Upper lobe of right lung (tissue), 1 donor: ENCODE data around the gene LGALS1. TPM values are rescaled to one million over a fixed set of nuclear protein-coding genes. Genes with fewer than 3 reads are reported as not detected.

Experiments
- ATAC-seq: fragments of 200-7000 bp; cut with Tn5 transposase; one replicate; pipeline ENCODE4 v1.9.1; 2020; ENCODE audit warnings: mild to moderate bottlenecking, moderate library complexity
- DNase-seq: peaks from one replicate; pipeline ENCODE4 v3.0.0-alpha.2; 2020
- H3K27ac ChIP-seq: fragments of 200-600 bp; one replicate; pipeline ENCODE4 v1.8.0; 2022
- H3K27me3 ChIP-seq: fragments of 200-600 bp; one replicate; pipeline ENCODE4 v1.8.0; 2022; ENCODE audit warnings: mild to moderate bottlenecking
- H3K36me3 ChIP-seq: fragments of 200-600 bp; one replicate; pipeline ENCODE4 v1.8.0; 2022
- H3K4me1 ChIP-seq: fragments of 200-600 bp; one replicate; pipeline ENCODE4 v1.8.0; 2022
- H3K4me3 ChIP-seq: fragments of 200-600 bp; one replicate; pipeline ENCODE4 v1.8.0; 2022; ENCODE audit warnings: mild to moderate bottlenecking
- H3K9me3 ChIP-seq: fragments of 200-600 bp; one replicate; pipeline ENCODE4 v1.8.0; 2022
- CTCF ChIP-seq: fragments of 200-600 bp; IDR thresholded peaks from one replicate; pipeline ENCODE4 v1.8.0; 2022; ENCODE audit warnings: antibody characterized with exemption
- intact Hi-C: fragments of 100-400 bp; cut with DNase I; formaldehyde crosslinking; loops from one replicate; pipeline ENCODE4 v1.11.0; 2022
- total RNA-seq: library from RNA; stranded (reverse); fragmentation: NEBNext Ultra II Directional; extraction: Animal tissue kit (Norgen Biotek cat#: 25700); gene quantifications from one replicate; pipeline ENCODE4 v1.2.1, GENCODE V29; 2021
- donor health status: DM: no; HTN: yes; CAD: no; lungs with severe emphysema.

LGALS1 gene
- total RNA-seq, 1 donor from 2014 or later: 340 TPM

- Histone ChIP-seq H3K36me3 (no peaks in the 10 kb centered on the region), H3K27me3 (no peaks in the 10 kb centered on the region), H3K4me3 (peak overlapping the region; percentile 69), H3K9me3 (no peaks in the 10 kb centered on the region), H3K27ac (peak overlapping the region; percentile 80), H3K4me1 (peaks cover 46% of the 10 kb centered on the region)
- DNase-seq: peak; percentile 89
- TF ChIP-seq CTCF: no peak
- peak; percentile 72 for ATAC-seq
- intact Hi-C loops: no loop called here
These were observed 1.5 kb downstream of the LGALS1 start for GRCh38 chr22:37676736-37677492.

GRCh38 chr22:37677493-37677974, 2.1 kb downstream of the LGALS1 start:
- intact Hi-C loops: no loop called here
- Histone ChIP-seq H3K4me1 (peaks cover 46% of the 10 kb centered on the region), H3K4me3 (peak overlapping the region; percentile 69), H3K27me3 (no peaks in the 10 kb centered on the region), H3K9me3 (no peaks in the 10 kb centered on the region), H3K36me3 (no peaks in the 10 kb centered on the region), H3K27ac (no peak overlapping the region)
- DNase-seq: no peak
- no peak for TF ChIP-seq CTCF
- no peak for ATAC-seq

- H3K9me3 ChIP-seq: no peaks in the 10 kb centered on the region
- H3K4me1 ChIP-seq: peaks cover 46% of the 10 kb centered on the region
- DNase-seq: no peak
- H3K27ac ChIP-seq: no peak overlapping the region
- intact Hi-C loops: no loop called here
- H3K27me3 ChIP-seq: no peaks in the 10 kb centered on the region
- no peaks in the 10 kb centered on the region for H3K36me3 ChIP-seq
- no peak for TF ChIP-seq CTCF
- no peak for ATAC-seq
- H3K4me3 ChIP-seq: no peak overlapping the region
These were observed 2.9 kb downstream of the LGALS1 start for GRCh38 chr22:37678372-37678771.

- no peak overlapping the region for H3K4me3 ChIP-seq
- TF ChIP-seq CTCF: no peak
- H3K27ac ChIP-seq: no peak overlapping the region
- intact Hi-C loops: loop anchor here (10.0 kb wide), 1 partner anchor 45 kb away; the partner anchor contains the start of gene SH3BP1
- H3K4me1 ChIP-seq: peaks cover 36% of the 10 kb centered on the region
- H3K36me3 ChIP-seq: no peaks in the 10 kb centered on the region
- H3K9me3 ChIP-seq: no peaks in the 10 kb centered on the region
- DNase-seq (no peak), ATAC-seq (no peak)
- H3K27me3 ChIP-seq: no peaks in the 10 kb centered on the region
These were observed 4.2 kb downstream of the LGALS1 start for GRCh38 chr22:37679670-37680069.

GRCh38 chr22:37680191-37680851, 4.9 kb downstream of the LGALS1 start:
- H3K4me3 ChIP-seq: no peak overlapping the region
- H3K27me3 ChIP-seq: no peaks in the 10 kb centered on the region
- peaks cover 30% of the 10 kb centered on the region for H3K4me1 ChIP-seq
- intact Hi-C loops: loop anchor here (10.0 kb wide), 1 partner anchor 46 kb away; the partner anchor contains the start of gene SH3BP1
- H3K27ac ChIP-seq: no peak overlapping the region
- H3K9me3 ChIP-seq: no peaks in the 10 kb centered on the region
- DNase-seq (no peak), ATAC-seq (no peak)
- no peak for TF ChIP-seq CTCF
- H3K36me3 ChIP-seq: no peaks in the 10 kb centered on the region
